Muscle layer of colon (tissue), 2 donors: ENCODE data around the gene CTTNBP2.

ENCODE experiments used
- H3K27ac ChIP-seq: one replicate; pipeline ENCODE4 v1.7.0; 2013; ENCODE audit warnings: low read depth, mild to moderate bottlenecking, low read length, moderate library complexity
- H3K27me3 ChIP-seq, 2 donors: one replicate each; pipeline ENCODE4 v1.7.0; 2013; ENCODE audit warnings: low read length in 2 of 2, mild to moderate bottlenecking in 2 of 2; ENCODE audit not compliant: insufficient read depth in 2 of 2, control insufficient read depth in 1 of 2
- H3K36me3 ChIP-seq: one replicate; pipeline ENCODE4 v1.7.0; 2013; ENCODE audit warnings: mild to moderate bottlenecking, low read length; ENCODE audit not compliant: insufficient read depth
- H3K4me1 ChIP-seq: one replicate; pipeline ENCODE4 v1.7.0; 2013; ENCODE audit warnings: mild to moderate bottlenecking, low read length; ENCODE audit not compliant: insufficient read depth
- H3K4me3 ChIP-seq, 2 donors: one replicate each; pipeline ENCODE4 v1.7.0; 2013; ENCODE audit warnings: low read length in 2 of 2, low read depth in 1 of 2, mild to moderate bottlenecking in 1 of 2, moderate library complexity in 1 of 2
- H3K9ac ChIP-seq: one replicate; pipeline ENCODE4 v1.7.0; 2013; ENCODE audit warnings: low read length
- H3K9me3 ChIP-seq: one replicate; pipeline ENCODE4 v1.7.0; 2013; ENCODE audit warnings: mild to moderate bottlenecking, low read length
- donor health status: abdominal sarcoma.
- donor health status: Adenocarcinoma of cecum.

The CTTNBP2 gene

GRCh38 chr7:117870448-117871130, 2.7 kb downstream of the CTTNBP2 start:
- no peak overlapping the region for H3K9ac ChIP-seq
- H3K4me3 ChIP-seq, result no peak overlapping the region
- H3K27ac ChIP-seq, result no peak overlapping the region
- H3K36me3 ChIP-seq, result no peaks in the 10 kb centered on the region
- no peaks in the 10 kb centered on the region for H3K9me3 ChIP-seq
- no peaks in the 10 kb centered on the region for H3K27me3 ChIP-seq
- peaks cover 30% of the 10 kb centered on the region for H3K4me1 ChIP-seq

- Histone ChIP-seq H3K27ac (no peak overlapping the region), H3K27me3 (no peaks in the 10 kb centered on the region), H3K4me1 (peaks cover 30% of the 10 kb centered on the region), H3K4me3 (no peak overlapping the region), H3K9ac (no peak overlapping the region), H3K36me3 (no peaks in the 10 kb centered on the region), H3K9me3 (no peaks in the 10 kb centered on the region)
These were observed 3.9 kb downstream of the CTTNBP2 start for GRCh38 chr7:117869374-117869773.

GRCh38 chr7:117863618-117864017, 9.6 kb downstream of the CTTNBP2 start:
- H3K27ac ChIP-seq, result no peak overlapping the region
- H3K36me3 ChIP-seq, result no peaks in the 10 kb centered on the region
- H3K4me3 ChIP-seq, result no peak overlapping the region

GRCh38 chr7:117862378-117862777, 10.9 kb downstream of the CTTNBP2 start:
- H3K4me1 ChIP-seq, result no peaks in the 10 kb centered on the region
- no peaks in the 10 kb centered on the region for H3K9me3 ChIP-seq
- no peak overlapping the region for H3K9ac ChIP-seq
- H3K27me3 ChIP-seq, result no peaks in the 10 kb centered on the region
- no peak overlapping the region for H3K27ac ChIP-seq
- H3K36me3 ChIP-seq, result no peaks in the 10 kb centered on the region
- H3K4me3 ChIP-seq, result no peak overlapping the region

More at GRCh38 chr7:117863618-117864017, 9.6 kb downstream of the CTTNBP2 start:
- H3K9me3 ChIP-seq, result no peaks in the 10 kb centered on the region
- H3K4me1 ChIP-seq, result no peaks in the 10 kb centered on the region
- H3K9ac ChIP-seq, result no peak overlapping the region
- H3K27me3 ChIP-seq, result no peaks in the 10 kb centered on the region

- H3K4me3 ChIP-seq, result no peak overlapping the region
- no peaks in the 10 kb centered on the region for H3K36me3 ChIP-seq
- H3K9me3 ChIP-seq, result no peaks in the 10 kb centered on the region
- H3K27ac ChIP-seq, result no peak overlapping the region
- H3K4me1 ChIP-seq, result no peaks in the 10 kb centered on the region
- H3K27me3 ChIP-seq, result no peaks in the 10 kb centered on the region
- H3K9ac ChIP-seq, result no peak overlapping the region
These were observed 13.9 kb downstream of the CTTNBP2 start for GRCh38 chr7:117859246-117859812.

GRCh38 chr7:117858712-117859111, 14.5 kb downstream of the CTTNBP2 start:
- Histone ChIP-seq H3K27me3 (no peaks in the 10 kb centered on the region), H3K9me3 (no peaks in the 10 kb centered on the region), H3K36me3 (no peaks in the 10 kb centered on the region), H3K27ac (no peak overlapping the region), H3K9ac (no peak overlapping the region), H3K4me3 (no peak overlapping the region), H3K4me1 (no peaks in the 10 kb centered on the region)

GRCh38 chr7:117857718-117858117, 15.5 kb downstream of the CTTNBP2 start:
- no peaks in the 10 kb centered on the region for H3K4me1 ChIP-seq
- no peaks in the 10 kb centered on the region for H3K36me3 ChIP-seq
- no peaks in the 10 kb centered on the region for H3K27me3 ChIP-seq
- no peak overlapping the region for H3K27ac ChIP-seq
- H3K9ac ChIP-seq, result no peak overlapping the region
- no peaks in the 10 kb centered on the region for H3K9me3 ChIP-seq
- H3K4me3 ChIP-seq, result no peak overlapping the region

- Histone ChIP-seq H3K27me3 (no peaks in the 10 kb centered on the region), H3K9me3 (no peaks in the 10 kb centered on the region), H3K27ac (no peak overlapping the region), H3K4me3 (no peak overlapping the region), H3K36me3 (no peaks in the 10 kb centered on the region), H3K9ac (no peak overlapping the region), H3K4me1 (no peaks in the 10 kb centered on the region)
These were observed 17.0 kb downstream of the CTTNBP2 start for GRCh38 chr7:117856196-117856595.

- H3K4me1 ChIP-seq, result no peaks in the 10 kb centered on the region
- H3K27me3 ChIP-seq, result no peaks in the 10 kb centered on the region
- no peak overlapping the region for H3K4me3 ChIP-seq
These were observed 19.1 kb downstream of the CTTNBP2 start for GRCh38 chr7:117854186-117854585.

GRCh38 chr7:117848941-117849340, 24.3 kb downstream of the CTTNBP2 start:
- Histone ChIP-seq H3K4me1 (no peaks in the 10 kb centered on the region), H3K9ac (no peak overlapping the region), H3K9me3 (no peaks in the 10 kb centered on the region), H3K36me3 (no peaks in the 10 kb centered on the region), H3K4me3 (no peak overlapping the region), H3K27ac (no peak overlapping the region), H3K27me3 (no peaks in the 10 kb centered on the region)

More at GRCh38 chr7:117854186-117854585, 19.1 kb downstream of the CTTNBP2 start:
- H3K9me3 ChIP-seq, result no peaks in the 10 kb centered on the region
- H3K36me3 ChIP-seq, result no peaks in the 10 kb centered on the region
- H3K27ac ChIP-seq, result no peak overlapping the region
- H3K9ac ChIP-seq, result no peak overlapping the region

- Histone ChIP-seq H3K27me3 (no peaks in the 10 kb centered on the region), H3K4me3 (no peak overlapping the region), H3K27ac (no peak overlapping the region), H3K9ac (no peak overlapping the region), H3K4me1 (no peaks in the 10 kb centered on the region), H3K9me3 (no peaks in the 10 kb centered on the region), H3K36me3 (no peaks in the 10 kb centered on the region)
These were observed 28.6 kb downstream of the CTTNBP2 start for GRCh38 chr7:117844678-117845077.

- Histone ChIP-seq H3K9ac (no peak overlapping the region), H3K27ac (no peak overlapping the region), H3K9me3 (no peaks in the 10 kb centered on the region), H3K4me3 (no peak overlapping the region), H3K4me1 (no peaks in the 10 kb centered on the region), H3K36me3 (no peaks in the 10 kb centered on the region), H3K27me3 (no peaks in the 10 kb centered on the region)
These were observed 31.6 kb downstream of the CTTNBP2 start for GRCh38 chr7:117841611-117842010.
